HG03432 (cell line): ENCODE results near the gene DRD2.

ENCODE experiments used
- ATAC-seq: cut with Tn5 transposase; IDR thresholded peaks from one replicate; pipeline ENCODE4 v1.9.1; 2021; ENCODE audit warnings: mild to moderate bottlenecking, moderate library complexity; ENCODE audit not compliant: unreplicated experiment

DRD2 gene

GRCh38 chr11:113405724-113406478, 69.3 kb downstream of the DRD2 start:
- ATAC-seq: no peak

GRCh38 chr11:113404859-113405430, 70.3 kb downstream of the DRD2 start:
- ATAC-seq: no peak

- no peak for ATAC-seq
These were observed 73.5 kb downstream of the DRD2 start for GRCh38 chr11:113401718-113402117.

DNA sequence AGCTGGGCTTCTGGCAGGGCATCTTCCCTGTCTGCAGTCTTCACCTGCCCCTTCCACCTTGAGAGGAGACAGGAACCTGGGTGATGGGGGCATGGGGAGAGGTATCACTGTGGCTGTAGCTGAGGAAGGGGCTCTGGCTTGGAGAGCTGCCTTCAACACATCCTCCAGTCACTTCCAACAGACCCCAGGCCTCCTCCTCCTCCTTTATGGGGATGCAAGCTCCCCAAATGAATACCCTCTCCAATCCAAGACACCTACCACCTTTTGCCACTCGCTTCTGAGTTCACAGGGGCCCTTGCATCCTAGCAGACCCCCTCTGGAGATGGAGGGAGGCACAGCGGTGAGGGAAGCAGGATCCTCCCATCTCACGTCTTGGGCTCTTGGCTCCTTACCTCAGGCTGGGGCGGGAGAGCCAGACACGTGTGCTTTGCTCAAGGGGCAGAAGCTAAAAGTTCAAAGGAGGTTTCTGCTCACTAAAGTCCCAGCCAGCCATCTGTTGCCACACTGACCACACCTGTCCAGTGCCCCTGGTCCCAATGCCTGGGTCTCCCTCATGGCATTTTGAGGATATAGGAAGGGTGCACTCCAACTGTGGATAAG, 74.5 kb downstream of the DRD2 start:
- ATAC-seq: no peak

- no peak for ATAC-seq
These were observed 76.3 kb downstream of the DRD2 start for GRCh38 chr11:113398669-113399430.

DNA sequence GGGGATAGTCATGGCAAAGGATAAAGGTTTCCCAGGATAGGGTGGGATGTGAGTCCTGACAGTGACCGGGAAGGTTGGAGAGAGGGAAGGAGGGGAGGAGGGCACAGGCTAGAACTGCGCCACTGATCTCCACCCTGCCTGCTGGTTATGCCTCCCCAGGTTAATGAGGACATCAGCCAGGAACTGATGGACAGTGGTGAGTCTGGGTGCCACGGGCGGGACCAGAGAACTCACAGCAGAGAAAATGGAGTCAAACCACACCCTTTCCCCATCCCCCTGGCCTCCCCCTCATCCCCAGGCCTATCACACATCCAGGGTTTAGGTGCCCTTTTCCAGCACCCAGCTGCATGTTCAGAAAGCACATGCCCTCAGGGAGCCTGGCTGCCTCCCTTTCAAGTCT, 77.4 kb downstream of the DRD2 start:
- ATAC-seq: no peak

- no peak for ATAC-seq
These were observed 78.0 kb downstream of the DRD2 start for GRCh38 chr11:113397212-113397611.

DNA sequence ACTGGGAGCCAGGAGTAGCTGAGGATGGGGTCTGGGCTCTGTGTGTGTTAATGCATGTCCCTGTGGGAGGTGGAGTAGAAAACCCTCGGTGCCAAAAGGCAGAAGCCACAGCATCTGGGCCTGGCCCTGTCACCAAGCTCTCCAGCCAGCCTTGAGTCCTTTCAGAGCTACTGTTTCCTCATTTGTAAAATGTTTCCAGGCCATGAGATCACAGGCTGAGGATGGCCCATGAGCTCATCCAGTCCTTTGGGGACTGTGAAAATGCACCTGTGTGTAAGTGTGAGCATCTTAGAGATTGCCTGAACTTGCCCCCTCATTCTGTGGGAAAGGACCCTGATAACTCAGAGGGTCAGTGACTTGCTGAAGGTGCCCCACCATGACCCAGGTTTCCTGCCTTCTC, 78.5 kb downstream of the DRD2 start:
- no peak for ATAC-seq

DNA sequence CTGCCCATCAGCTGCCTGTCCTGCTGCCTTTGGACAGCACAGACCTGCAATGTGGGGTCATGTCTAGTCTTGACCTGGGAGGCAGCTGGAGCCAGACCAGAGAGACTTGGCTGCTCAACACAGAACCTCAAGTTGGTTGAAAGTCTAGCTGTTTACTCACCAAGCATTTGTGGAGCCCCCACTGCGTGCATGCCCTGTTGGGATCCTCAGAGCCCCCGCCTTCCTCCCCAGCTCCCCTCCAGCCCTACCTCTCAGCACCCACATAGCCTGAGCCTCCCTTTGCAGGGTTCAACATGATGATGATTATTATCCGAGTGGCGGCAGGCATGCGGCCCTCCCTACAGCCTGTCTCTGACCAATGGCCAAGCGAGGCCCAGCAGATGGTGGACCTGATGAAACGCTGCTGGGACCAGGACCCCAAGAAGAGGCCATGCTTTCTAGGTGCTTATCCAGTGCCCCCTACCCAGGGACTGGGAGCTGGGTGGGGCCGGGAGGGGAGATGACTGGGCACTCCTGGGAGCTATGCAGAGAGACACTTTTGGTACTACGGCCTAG, 79.3 kb downstream of the DRD2 start:
- no peak for ATAC-seq

DNA sequence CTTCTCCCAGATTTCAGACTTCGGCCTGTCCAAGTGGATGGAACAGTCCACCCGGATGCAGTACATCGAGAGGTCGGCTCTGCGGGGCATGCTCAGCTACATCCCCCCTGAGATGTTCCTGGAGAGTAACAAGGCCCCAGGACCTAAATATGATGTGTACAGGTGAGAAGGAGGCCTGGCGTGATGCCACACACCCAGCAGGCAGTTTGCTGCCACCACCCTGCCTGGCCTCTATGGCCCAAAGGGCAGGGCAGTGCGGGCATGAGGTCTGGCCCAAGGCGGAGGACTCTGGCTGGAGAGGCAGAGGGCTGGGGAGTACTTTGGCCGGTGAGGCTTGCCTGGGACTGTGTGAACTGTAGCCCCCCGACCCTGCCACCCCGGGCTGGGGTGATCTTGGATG, 80.3 kb downstream of the DRD2 start:
- ATAC-seq: no peak

GRCh38 chr11:113393501-113393985, 81.7 kb downstream of the DRD2 start:
- ATAC-seq: no peak

DNA sequence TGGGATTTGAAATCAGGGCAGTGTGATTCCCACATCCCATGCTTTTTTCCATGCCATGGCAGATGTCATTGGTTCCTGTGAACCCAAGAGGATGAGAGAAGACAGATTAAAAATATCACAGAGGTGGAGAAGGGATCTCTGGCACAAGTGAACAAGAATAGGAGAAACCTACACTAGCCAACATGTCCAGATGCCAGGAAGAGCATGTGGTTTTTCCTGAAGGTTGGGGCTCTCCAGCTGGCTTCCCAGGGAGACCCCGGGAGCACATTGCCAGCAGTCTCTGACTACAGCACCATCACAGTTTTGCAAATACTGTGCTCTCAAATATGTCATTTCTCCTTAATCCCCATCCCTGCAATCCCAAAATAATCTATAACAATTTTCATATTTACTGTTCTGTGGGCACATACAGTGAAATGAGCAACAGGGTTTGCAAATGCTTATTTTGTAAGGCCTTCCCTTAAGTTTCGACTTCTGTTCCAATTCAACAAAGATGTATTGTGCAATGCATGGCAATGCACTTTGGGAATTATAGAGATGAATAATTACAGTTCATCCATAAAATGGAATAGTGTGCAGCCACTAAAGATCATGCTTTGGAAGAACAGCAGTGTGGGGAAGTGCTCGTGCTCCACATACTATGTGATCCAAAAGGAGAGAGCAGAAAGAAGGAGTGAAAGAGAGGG, 82.8 kb downstream of the DRD2 start:
- ATAC-seq: no peak

DNA sequence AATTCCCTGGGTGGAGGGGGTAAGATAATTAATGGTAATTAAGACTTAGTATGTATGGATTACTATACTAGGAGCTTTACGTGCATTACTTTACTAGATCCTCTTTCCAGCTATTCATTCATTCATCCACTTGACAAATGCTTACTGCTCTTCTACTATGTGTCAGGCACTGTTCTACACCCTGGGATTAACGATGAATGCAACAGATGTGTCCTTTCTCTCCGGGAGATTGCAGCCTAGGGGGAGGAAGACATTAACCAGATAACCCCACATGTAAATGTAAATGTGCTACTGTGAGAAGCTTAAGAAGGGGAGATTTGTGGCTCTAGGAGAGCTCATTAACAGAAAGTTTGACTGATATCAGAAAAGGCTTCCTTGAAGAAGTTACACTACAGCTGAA, 85.9 kb downstream of the DRD2 start:
- no peak for ATAC-seq

DNA sequence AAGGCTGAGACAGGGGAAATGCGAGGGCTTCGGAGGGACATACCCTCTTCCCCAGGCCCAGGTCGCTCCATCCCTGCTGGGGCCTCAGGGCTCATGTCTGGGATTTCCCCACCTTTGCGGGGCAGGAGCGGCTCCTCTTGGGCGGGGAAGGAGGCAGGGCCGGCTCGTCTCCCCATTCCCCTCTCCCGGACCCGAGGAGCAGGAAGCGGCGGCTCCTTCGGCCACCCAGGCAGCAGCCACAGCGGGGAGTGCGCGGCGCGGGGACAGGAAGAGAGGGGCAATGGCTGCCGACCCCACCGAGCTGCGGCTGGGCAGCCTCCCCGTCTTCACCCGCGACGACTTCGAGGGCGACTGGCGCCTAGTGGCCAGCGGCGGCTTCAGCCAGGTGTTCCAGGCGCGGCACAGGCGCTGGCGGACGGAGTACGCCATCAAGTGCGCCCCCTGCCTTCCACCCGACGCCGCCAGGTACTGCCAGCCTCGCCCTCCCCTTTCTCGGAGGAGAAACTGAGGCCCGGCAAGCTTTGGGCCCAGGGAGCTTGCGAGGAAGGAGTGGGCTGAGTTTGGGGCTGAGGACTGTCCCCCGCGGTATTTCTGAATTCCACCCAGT, 87.5 kb downstream of the DRD2 start, which contains the start of gene ANKK1:
ANKK1 (plus strand) TSS at position 175 of the 607 bp plus-strand sequence; CDS start at position 281, 106 bp downstream.
- ATAC-seq: no peak

- ATAC-seq: no peak
These were observed 88.3 kb downstream of the DRD2 start for GRCh38 chr11:113386866-113387265.

DNA sequence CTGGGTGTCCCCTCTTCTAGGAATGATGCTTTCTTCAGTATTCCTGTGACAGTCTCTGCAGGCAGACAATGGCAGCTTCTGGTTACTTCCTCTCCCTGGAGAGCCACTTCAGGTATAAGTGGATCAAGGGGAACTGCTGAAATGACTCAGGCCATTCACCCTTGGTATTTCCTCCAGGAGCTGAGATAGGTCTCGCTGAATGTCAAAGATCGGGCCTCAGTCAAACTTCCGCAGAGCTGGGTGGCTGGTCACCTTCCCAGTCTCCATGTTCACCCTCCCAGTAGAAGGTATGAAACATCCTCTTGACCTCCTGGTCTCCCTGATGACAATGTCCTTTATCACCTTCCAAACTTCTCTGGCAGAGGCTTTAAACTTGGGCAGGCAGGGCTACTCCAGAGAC, 89.4 kb downstream of the DRD2 start:
- ATAC-seq: no peak

DNA sequence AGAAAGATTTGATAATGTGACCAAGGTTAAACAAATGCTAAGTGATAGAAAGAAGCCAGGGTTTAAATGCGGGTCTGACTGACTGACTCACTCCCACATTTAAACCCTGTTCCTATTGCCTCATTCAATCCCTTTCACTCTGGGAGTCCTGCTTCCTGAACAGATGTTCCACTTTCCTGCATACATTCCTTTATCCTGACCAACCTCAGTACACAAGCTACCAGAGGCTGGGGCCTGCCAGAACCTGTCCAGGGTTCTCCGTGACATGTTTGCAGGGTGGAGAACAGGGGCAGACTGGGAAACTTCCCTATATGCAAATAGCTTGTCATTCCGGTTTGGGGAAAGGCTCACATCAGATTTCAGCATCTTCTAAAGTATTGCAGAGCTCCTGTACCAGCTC, 90.6 kb downstream of the DRD2 start:
- ATAC-seq: no peak

GRCh38 chr11:113382121-113382520, 93.1 kb downstream of the DRD2 start:
- ATAC-seq: no peak

- no peak for ATAC-seq
These were observed 96.5 kb downstream of the DRD2 start for GRCh38 chr11:113378692-113379091.
